Prostate gland (tissue), 2 donors: ENCODE data around the gene MYEOV. TPM values are rescaled to one million over a fixed set of nuclear protein-coding genes. Genes with fewer than 3 reads are reported as not detected.

Experiments
- DNase-seq: peaks from one replicate; pipeline ENCODE4 v3.0.0-alpha.2; 2019; ENCODE audit warnings: low spot score
- H3K27ac ChIP-seq, 2 donors: fragments of 200-600 bp; sonication (generic); 2 replicates each; pipeline ENCODE4 v1.5.1; 2017 to 2019
- H3K27me3 ChIP-seq: fragments of 200-600 bp; sonication (generic); replicated peaks from 2 replicates; pipeline ENCODE4 v1.5.1; 2019; ENCODE audit not compliant: insufficient read depth
- H3K36me3 ChIP-seq, 2 donors: fragments of 200-600 bp; sonication (generic); 1 replicate in 1 of 2; 2 replicates in 1 of 2; pipeline versions ENCODE4 v1.5.1 to v1.8.1; 2017 to 2019
- H3K4me1 ChIP-seq: fragments of 200-600 bp; sonication (generic); replicated peaks from 2 replicates; pipeline ENCODE4 v1.5.1; 2019
- H3K4me3 ChIP-seq, 2 donors: fragments of 200-600 bp; sonication (generic); 2 replicates each; pipeline ENCODE4 v1.5.1; 2017 to 2019
- H3K9me3 ChIP-seq: fragments of 200-600 bp; sonication (generic); 2 replicates; pipeline ENCODE4 v1.5.1; 2017
- CTCF ChIP-seq, 4 experiments: fragments of 200-600 bp in 2 of 4; fragments of 450-650 bp in 2 of 4; sonication (generic) in 2 of 4; IDR thresholded peaks; 1 replicate in 3 of 4; 2 replicates in 1 of 4; pipeline ENCODE4 v1.5.1; 2016 to 2019; ENCODE audit warnings: antibody characterized with exemption in 4 of 4, mild to moderate bottlenecking in 2 of 4, moderate library complexity in 2 of 4
- POLR2A ChIP-seq: fragments of 450-650 bp; IDR thresholded peaks from one replicate; pipeline ENCODE4 v1.6.1; 2016; ENCODE audit warnings: antibody characterized with exemption, mild to moderate bottlenecking
- POLR2AphosphoS5 ChIP-seq: sonication (generic); formaldehyde crosslinking; IDR thresholded peaks from one replicate; pipeline ENCODE4 v1.6.1; 2017; ENCODE audit warnings: antibody characterized with exemption
- WGBS: methylation state at CpG from one replicate; pipeline ENCODE4 v1.1.5; 2018; 5-methylcytosine and 5-hydroxymethylcytosine counted together
- intact Hi-C: fragments of 100-400 bp; cut with DNase I; formaldehyde crosslinking; loops from one replicate; pipeline ENCODE4 v1.14.2; 2022
- total RNA-seq, 2 donors: library from RNA; depleted of rRNA; stranded (reverse); fragments of >200 nt; gene quantifications; one replicate each; pipeline ENCODE4 v1.1.0, GENCODE V29; 2016

Gene MYEOV
- total RNA-seq, 2 donors from 2014 or later, result 1.1 TPM; not detected in 1

- Histone ChIP-seq H3K9me3 (no peaks in the 10 kb centered on the region), H3K4me1 (peaks cover 2% of the 10 kb centered on the region), H3K27me3 (no peaks in the 10 kb centered on the region), H3K27ac (no peak overlapping the region), H3K36me3 (no peaks in the 10 kb centered on the region), H3K4me3 (no peak overlapping the region)
- TF ChIP-seq CTCF (IDR thresholded peaks at IDR 0.05) (no peak), POLR2AphosphoS5 (no peak), POLR2A (no peak)
- DNase-seq, result no peak
- intact Hi-C loops, result no loop called here
- 89% methylated on average over 21 of the region's 21 CpGs for WGBS
These were observed 23.8 kb upstream of the MYEOV start for GRCh38 chr11:69269926-69270697.

- Histone ChIP-seq H3K27me3 (no peaks in the 10 kb centered on the region), H3K4me3 (no peak overlapping the region), H3K9me3 (no peaks in the 10 kb centered on the region), H3K4me1 (peaks cover 2% of the 10 kb centered on the region), H3K27ac (no peak overlapping the region), H3K36me3 (no peaks in the 10 kb centered on the region)
- no peak for DNase-seq
- WGBS, result 89% methylated on average over 7 of the region's 7 CpGs
- TF ChIP-seq POLR2AphosphoS5 (no peak), POLR2A (no peak), CTCF (IDR thresholded peaks at IDR 0.05) (no peak)
- intact Hi-C loops, result no loop called here
These were observed 23.0 kb upstream of the MYEOV start for GRCh38 chr11:69270941-69271340.

GRCh38 chr11:69272055-69272454, 21.9 kb upstream of the MYEOV start:
- Histone ChIP-seq H3K4me3 (no peak overlapping the region), H3K27ac (no peak overlapping the region), H3K27me3 (no peaks in the 10 kb centered on the region), H3K9me3 (no peaks in the 10 kb centered on the region), H3K4me1 (peaks cover 2% of the 10 kb centered on the region), H3K36me3 (no peaks in the 10 kb centered on the region)
- intact Hi-C loops, result no loop called here
- WGBS, result 95% methylated on average over 3 of the region's 3 CpGs
- TF ChIP-seq POLR2AphosphoS5, result no peak
- TF ChIP-seq POLR2A, result no peak
- no peak for TF ChIP-seq CTCF (IDR thresholded peaks at IDR 0.05)
- DNase-seq, result no peak

- H3K27me3 ChIP-seq, result no peaks in the 10 kb centered on the region
- H3K27ac ChIP-seq, result peak overlapping the region in 1 of 2 donors; percentile 56
- WGBS, result 55% methylated on average over 18 of the region's 18 CpGs
- no peaks in the 10 kb centered on the region for H3K9me3 ChIP-seq
- intact Hi-C loops, result no loop called here
- peak; percentile 51 for DNase-seq
- H3K4me3 ChIP-seq, result no peak overlapping the region
- H3K4me1 ChIP-seq, result peaks cover 8% of the 10 kb centered on the region
- no peaks in the 10 kb centered on the region for H3K36me3 ChIP-seq
- TF ChIP-seq POLR2AphosphoS5 (peak; percentile 16), CTCF (IDR thresholded peaks at IDR 0.05) (no peak)
These were observed 21.0 kb upstream of the MYEOV start for GRCh38 chr11:69272831-69273485.
